Ishikawa (cell line): ENCODE data around the gene ANKRD44.

Source experiments
- EP300 ChIP-seq: IDR thresholded peaks from 2 replicates; pipeline ENCODE4 v1.6.1; 2012; ENCODE audit warnings: borderline replicate concordance
- FOXM1 ChIP-seq: IDR thresholded peaks from 2 replicates; pipeline ENCODE4 v1.6.1; 2012; ENCODE audit warnings: low read depth, borderline replicate concordance
- NFIC ChIP-seq: IDR thresholded peaks from 2 replicates; pipeline ENCODE4 v1.6.1; 2012
- RAD21 ChIP-seq: IDR thresholded peaks from 2 replicates; pipeline ENCODE4 v1.6.1; 2012; ENCODE audit warnings: low read depth
- TAF1 ChIP-seq: IDR thresholded peaks from 2 replicates; pipeline ENCODE4 v1.6.1; 2012; ENCODE audit warnings: low read depth, mild to moderate bottlenecking
- TCF12 ChIP-seq: IDR thresholded peaks from 2 replicates; pipeline ENCODE4 v1.6.1; 2012; ENCODE audit warnings: low read depth
- TEAD4 ChIP-seq: IDR thresholded peaks from 2 replicates; pipeline ENCODE4 v1.6.1; 2012
- YY1 ChIP-seq: IDR thresholded peaks from 2 replicates; pipeline ENCODE4 v1.6.1; 2012; ENCODE audit warnings: low read depth

GRCh38 chr2:197322143-197322542, 11.6 kb upstream of the ANKRD44 start:
- TF ChIP-seq TAF1, result no peak
- no peak for TF ChIP-seq TCF12
- TF ChIP-seq RAD21, result no peak
- no peak for TF ChIP-seq NFIC
- TF ChIP-seq FOXM1, result no peak
- no peak for TF ChIP-seq YY1
- no peak for TF ChIP-seq EP300
- no peak for TF ChIP-seq TEAD4
